ENCODE data around the gene RABIF. TPM values are rescaled to one million over a fixed set of nuclear protein-coding genes. Genes with fewer than 3 reads are reported as not detected.

RABIF gene
- total and polyA plus RNA-seq, 10 of the 15 experiments (the other 5 are each of a cell fraction or from before 2014, with no cell fraction given) = 4.7 to 18.2 (median 8.8) TPM

- TF ChIP-seq E4F1 (IDR thresholded peaks at IDR 0.05; ENCODE audit: borderline replicate concordance, partially characterized antibody) = no peak
- TF ChIP-seq, protein P1, sequence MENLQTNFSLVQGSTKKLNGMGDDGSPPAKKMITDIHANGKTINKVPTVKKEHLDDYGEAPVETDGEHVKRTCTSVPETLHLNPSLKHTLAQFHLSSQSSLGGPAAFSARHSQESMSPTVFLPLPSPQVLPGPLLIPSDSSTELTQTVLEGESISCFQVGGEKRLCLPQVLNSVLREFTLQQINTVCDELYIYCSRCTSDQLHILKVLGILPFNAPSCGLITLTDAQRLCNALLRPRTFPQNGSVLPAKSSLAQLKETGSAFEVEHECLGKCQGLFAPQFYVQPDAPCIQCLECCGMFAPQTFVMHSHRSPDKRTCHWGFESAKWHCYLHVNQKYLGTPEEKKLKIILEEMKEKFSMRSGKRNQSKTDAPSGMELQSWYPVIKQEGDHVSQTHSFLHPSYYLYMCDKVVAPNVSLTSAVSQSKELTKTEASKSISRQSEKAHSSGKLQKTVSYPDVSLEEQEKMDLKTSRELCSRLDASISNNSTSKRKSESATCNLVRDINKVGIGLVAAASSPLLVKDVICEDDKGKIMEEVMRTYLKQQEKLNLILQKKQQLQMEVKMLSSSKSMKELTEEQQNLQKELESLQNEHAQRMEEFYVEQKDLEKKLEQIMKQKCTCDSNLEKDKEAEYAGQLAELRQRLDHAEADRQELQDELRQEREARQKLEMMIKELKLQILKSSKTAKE (IDR thresholded peaks at IDR 0.05; ENCODE audit: low read depth, poor library complexity, severe bottlenecking) = no peak
- TF ChIP-seq RAD51 (IDR thresholded peaks at IDR 0.05) = no peak
- TF ChIP-seq SIN3A (IDR thresholded peaks at IDR 0.05; ENCODE audit: low read depth, low read length) = no peak
These were observed 20.5 kb upstream of the RABIF start (continued) for GRCh38 chr1:202909494-202909893.

- CTCF ChIA-PET = no interaction called here
- DNase-seq (ENCODE audit: low read depth, low spot score) = no peak
- no peaks in the 10 kb centered on the region for H3K9me3 ChIP-seq (replicated peaks; ENCODE audit: control insufficient read depth, insufficient read depth, low read length)
- FAIRE-seq = no peak
- RAD21 ChIA-PET (ENCODE audit: unreplicated experiment) = no interaction called here
- no peaks in the 10 kb centered on the region for H3K27me3 ChIP-seq (replicated peaks in 1 of 2; ENCODE audit: control insufficient read depth in 2 of 2, insufficient read depth in 2 of 2, low read length in 1 of 2)
- H3K27ac ChIP-seq (ENCODE audit: control insufficient read depth, insufficient read depth) = no peak overlapping the region
- no peak overlapping the region for H3K9ac ChIP-seq (ENCODE audit: control insufficient read depth, insufficient read depth, low read length)
- H4K20me1 ChIP-seq (ENCODE audit: control insufficient read depth, insufficient read depth) = no peaks in the 10 kb centered on the region
- no peak overlapping the region for H2AFZ ChIP-seq (ENCODE audit: control insufficient read depth, low read depth, low read length)
- 98% methylated on average over 6 of the region's 6 CpGs for WGBS (ENCODE audit: insufficient coverage, insufficient replicate concordance, low lambda C conversion rate, missing lambda C conversion rate)
- in situ Hi-C loops (cut with MboI) (no loop called here), intact Hi-C loops (cut with micrococcal nuclease; ENCODE audit: unreplicated experiment) (no loop called here)
- ATAC-seq = no peak
- POLR2A ChIA-PET = no interaction called here
- no peaks in the 10 kb centered on the region for H3K4me1 ChIP-seq (ENCODE audit: control insufficient read depth, insufficient read depth, low read length)
- H3K4me3 ChIP-seq = no peak overlapping the region
- BruUV-seq (replicated peaks) = no TSS peak
- H3K36me3 ChIP-seq (ENCODE audit: control insufficient read depth in 2 of 2, insufficient read depth in 2 of 2, low read length in 1 of 2) = peaks cover 2 to 30% of the 10 kb centered on the region in 2 experiments
- SMC1A ChIA-PET (ENCODE audit: uncharacterized antibody, unreplicated experiment) = no interaction called here
- H3K4me2 ChIP-seq (ENCODE audit: control insufficient read depth, insufficient read depth) = no peak overlapping the region
- no peaks in the 10 kb centered on the region for H3K79me2 ChIP-seq (ENCODE audit: control insufficient read depth, insufficient read depth, low read length)
- no peak for TF ChIP-seq ETV6 (conservative IDR thresholded peaks at IDR 0.05 in 1 of 2, IDR thresholded peaks at IDR 0.05 in 1 of 2; ENCODE audit: borderline replicate concordance in 1 of 2, low read depth in 1 of 2)
- TF ChIP-seq, protein P2, sequence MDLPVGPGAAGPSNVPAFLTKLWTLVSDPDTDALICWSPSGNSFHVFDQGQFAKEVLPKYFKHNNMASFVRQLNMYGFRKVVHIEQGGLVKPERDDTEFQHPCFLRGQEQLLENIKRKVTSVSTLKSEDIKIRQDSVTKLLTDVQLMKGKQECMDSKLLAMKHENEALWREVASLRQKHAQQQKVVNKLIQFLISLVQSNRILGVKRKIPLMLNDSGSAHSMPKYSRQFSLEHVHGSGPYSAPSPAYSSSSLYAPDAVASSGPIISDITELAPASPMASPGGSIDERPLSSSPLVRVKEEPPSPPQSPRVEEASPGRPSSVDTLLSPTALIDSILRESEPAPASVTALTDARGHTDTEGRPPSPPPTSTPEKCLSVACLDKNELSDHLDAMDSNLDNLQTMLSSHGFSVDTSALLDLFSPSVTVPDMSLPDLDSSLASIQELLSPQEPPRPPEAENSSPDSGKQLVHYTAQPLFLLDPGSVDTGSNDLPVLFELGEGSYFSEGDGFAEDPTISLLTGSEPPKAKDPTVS (IDR thresholded peaks at IDR 0.05; ENCODE audit: low read depth, low read length) = no peak
- TF ChIP-seq STAT3 (IDR thresholded peaks at IDR 0.05; ENCODE audit: low read depth, low read length) = no peak
- no peak for TF ChIP-seq ASH2L (IDR thresholded peaks at IDR 0.05; ENCODE audit: borderline replicate concordance, low read depth)
- no peak for TF ChIP-seq ZBED1 (IDR thresholded peaks at IDR 0.05; ENCODE audit: borderline replicate concordance)
- no peak for TF ChIP-seq PAX5 (IDR thresholded peaks at IDR 0.05; ENCODE audit: borderline replicate concordance, low read depth, low read length)
- TF ChIP-seq MEF2B (IDR thresholded peaks at IDR 0.05; ENCODE audit: partially characterized antibody, poor library complexity, severe bottlenecking) = no peak
- TF ChIP-seq SRF (IDR thresholded peaks at IDR 0.05; ENCODE audit: low read depth in 2 of 2, low read length in 2 of 2) = no peak
- no peak for TF ChIP-seq EED (IDR thresholded peaks at IDR 0.05; ENCODE audit: low read depth)
- TF ChIP-seq FOS (IDR thresholded peaks at IDR 0.05; ENCODE audit: borderline replicate concordance, extremely low read depth, insufficient read length) = no peak
- TF ChIP-seq HDGF (IDR thresholded peaks at IDR 0.05) = no peak
- no peak for TF ChIP-seq SMARCA5 (IDR thresholded peaks at IDR 0.05)
- TF ChIP-seq KDM1A (IDR thresholded peaks at IDR 0.05; ENCODE audit: borderline replicate concordance) = no peak
- TF ChIP-seq TCF7 (IDR thresholded peaks at IDR 0.05; ENCODE audit: borderline replicate concordance) = no peak
These were observed 20.0 kb upstream of the RABIF start for GRCh38 chr1:202908998-202909397.

Measured in GM12878 (cell line).